OCI-LY7 (cell line): ENCODE results near the gene DDX5.

Experiments used
- CTCF ChIP-seq: fragments of 200-600 bp; sonication (generic); conservative IDR thresholded peaks from 2 replicates; pipeline ENCODE4 v1.5.1; 2014; ENCODE audit warnings: mild to moderate bottlenecking, antibody characterized with exemption, low read length, moderate library complexity, mixed read lengths
- EZH2phosphoT487 ChIP-seq: fragments of 200-600 bp; sonication (generic); IDR thresholded peaks from 2 replicates; pipeline ENCODE4 v1.6.1; 2018; ENCODE audit warnings: low read depth, borderline replicate concordance, mild to moderate bottlenecking, mixed run types, antibody characterized with exemption, low read length, moderate library complexity, mixed read lengths

GRCh38 chr17:64551461-64551860, 45.4 kb upstream of the DDX5 start:
- no peak for TF ChIP-seq CTCF
- no peak for TF ChIP-seq EZH2phosphoT487
